ENCODE measurements around the gene HJURP. TPM values are rescaled to one million over a fixed set of nuclear protein-coding genes. Genes with fewer than 3 reads are reported as not detected.

Gene HJURP
- total RNA-seq, 1 experiment from 2014 or later: 49.7 TPM

- no peak overlapping the region for H2BK20ac ChIP-seq (ENCODE audit: low read depth, low read length, poor library complexity, severe bottlenecking)
- H3K4me2 ChIP-seq (ENCODE audit: insufficient read depth, insufficient read length, low read length): no peak overlapping the region
- H3K9ac ChIP-seq (ENCODE audit: extremely low read depth, insufficient read length, low read length): no peak overlapping the region
- H4K5ac ChIP-seq (ENCODE audit: insufficient read length, low read depth, low read length): no peak overlapping the region
- no peak overlapping the region for H3K56ac ChIP-seq (ENCODE audit: insufficient read length, low read depth, low read length)
- H3K79me1 ChIP-seq (ENCODE audit: insufficient read depth, low read depth, low read length, poor library complexity, severe bottlenecking): no peaks in the 10 kb centered on the region
- no peaks in the 10 kb centered on the region for H3K27me3 ChIP-seq (ENCODE audit: insufficient read depth, low read length)
- no peak overlapping the region for H2BK12ac ChIP-seq (ENCODE audit: insufficient read length, low read depth, low read length)
- no peak overlapping the region for H2AK5ac ChIP-seq (ENCODE audit: insufficient read length, low read length)
- H4K20me1 ChIP-seq (ENCODE audit: control insufficient read depth, insufficient read depth, insufficient read length): no peaks in the 10 kb centered on the region
- no peak overlapping the region for H3K27ac ChIP-seq (ENCODE audit: insufficient read length, low read depth, low read length)
- no peak overlapping the region for H2AFZ ChIP-seq (ENCODE audit: low read length)
- peaks cover 0 to 2% of the 10 kb centered on the region in 2 experiments; a peak in 1 of 5 replicates for H3K9me3 Mint-ChIP-seq
- H3K14ac ChIP-seq (ENCODE audit: insufficient read depth, low read length): no peak overlapping the region; the same call in 1 of the 2 replicates
- H3K4me1 ChIP-seq (ENCODE audit: insufficient read depth, low read length): no peaks in the 10 kb centered on the region
- H3K18ac ChIP-seq (ENCODE audit: insufficient read length, low read depth, low read length): no peak overlapping the region
- H3K4me1 Mint-ChIP-seq: no peaks in the 10 kb centered on the region
- no peaks in the 10 kb centered on the region for H3K79me2 ChIP-seq (ENCODE audit: insufficient read depth, low read length)
- no peak overlapping the region for H3T11ph ChIP-seq (ENCODE audit: low read length)
- DNase-seq: peak; percentile 34
- no peak overlapping the region for H4K91ac ChIP-seq (ENCODE audit: insufficient read length, low read depth, low read length)
- H3K4me3 Mint-ChIP-seq: no peak overlapping the region
- H2BK120ac ChIP-seq (ENCODE audit: low read depth, low read length, poor library complexity, severe bottlenecking): no peak overlapping the region
- no peak for TF ChIP-seq CTCF (conservative IDR thresholded peaks at IDR 0.05)
- H3K23ac ChIP-seq (ENCODE audit: insufficient read length, low read depth, low read length): no peak overlapping the region
- H3K9me3 ChIP-seq (ENCODE audit: control insufficient read depth, low read depth, low read length): no peaks in the 10 kb centered on the region
- no peaks in the 10 kb centered on the region for H3K23me2 ChIP-seq (ENCODE audit: insufficient read length, low read depth, low read length, poor library complexity, severe bottlenecking)
- no peak overlapping the region for H4K8ac ChIP-seq (replicated peaks; ENCODE audit: insufficient read length, low read depth, low read length)
- no peak overlapping the region for H2BK15ac ChIP-seq (ENCODE audit: low read depth, low read length)
- no CpG with 5 or more reads among the region's 2 CpGs for WGBS (ENCODE audit: extremely low coverage, insufficient read length, low lambda C conversion rate)
- no peak overlapping the region for H3K4ac ChIP-seq (ENCODE audit: low read depth, low read length)
- H2BK5ac ChIP-seq (ENCODE audit: insufficient read length, low read length): no peak overlapping the region
- H3K27me3 Mint-ChIP-seq (ENCODE audit: low read depth): peaks cover 12% of the 10 kb centered on the region
- no peak overlapping the region for H3K27ac Mint-ChIP-seq
- no peaks in the 10 kb centered on the region for H3K36me3 Mint-ChIP-seq (ENCODE audit: insufficient read depth in 1 of 3, low read depth in 3 of 3)
Observed at GRCh38 chr2:233814056-233814835, 40.1 kb downstream of the HJURP start.

Data from H9 (cell line).